Measurements from ENCODE around the gene SVOPL.

Gene SVOPL

DNA sequence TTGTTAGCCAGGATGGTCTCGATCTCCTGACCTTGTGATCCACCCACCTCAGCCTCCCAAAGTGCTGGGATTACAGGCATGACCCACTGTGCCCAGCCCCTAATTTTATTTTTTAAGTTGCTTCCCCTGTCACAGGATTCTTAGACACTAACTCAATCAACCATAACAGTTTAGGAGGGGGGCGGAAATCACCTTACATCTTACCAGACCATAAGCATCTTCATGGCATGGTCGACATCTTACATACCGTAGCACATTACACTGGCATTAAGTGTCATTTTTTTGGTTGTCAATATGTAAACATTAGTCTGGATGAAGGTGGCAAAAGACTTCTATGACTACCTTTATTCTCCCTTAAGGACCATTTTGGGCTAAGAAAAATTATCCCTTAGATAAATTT, 145.5 kb downstream of the SVOPL start:
- no peak for DNase-seq

DNA sequence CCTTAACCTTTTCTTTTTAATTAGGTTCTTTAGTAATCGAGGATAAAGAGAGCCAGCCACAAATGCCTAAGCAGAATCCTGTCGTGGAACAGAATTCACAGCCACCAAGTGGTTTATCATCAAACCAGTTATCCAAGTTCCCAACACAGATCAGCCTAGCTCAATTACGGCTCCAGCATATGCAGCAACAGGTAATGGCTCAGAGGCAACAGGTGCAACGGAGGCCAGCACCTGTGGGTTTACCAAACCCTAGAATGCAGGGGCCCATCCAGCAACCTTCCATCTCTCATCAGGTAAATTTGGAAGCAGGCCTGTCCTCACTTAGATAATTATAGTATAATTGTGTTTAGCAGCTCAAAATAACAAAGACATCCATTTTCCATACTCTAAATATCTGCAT, 146.5 kb downstream of the SVOPL start:
- DNase-seq = no peak

DNA sequence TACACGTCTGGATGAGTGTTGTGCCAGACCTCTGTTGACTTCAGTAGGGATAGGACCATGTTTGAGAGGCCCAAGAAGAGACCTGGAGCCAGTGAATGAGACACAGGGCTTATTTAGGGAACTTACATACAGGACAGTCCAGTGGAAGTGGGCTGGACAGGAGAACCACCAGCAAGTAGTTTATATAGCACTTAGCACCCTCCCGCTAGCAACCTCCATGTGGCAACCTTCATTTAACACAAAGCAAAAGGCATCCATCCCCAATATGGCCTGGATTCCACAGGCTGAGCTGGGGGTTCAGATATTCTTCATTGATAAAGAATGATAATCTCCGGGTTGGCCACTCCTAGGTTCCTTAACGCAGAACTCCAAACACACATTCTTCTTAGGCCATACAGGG, 147.4 kb downstream of the SVOPL start:
- DNase-seq = no peak

DNA sequence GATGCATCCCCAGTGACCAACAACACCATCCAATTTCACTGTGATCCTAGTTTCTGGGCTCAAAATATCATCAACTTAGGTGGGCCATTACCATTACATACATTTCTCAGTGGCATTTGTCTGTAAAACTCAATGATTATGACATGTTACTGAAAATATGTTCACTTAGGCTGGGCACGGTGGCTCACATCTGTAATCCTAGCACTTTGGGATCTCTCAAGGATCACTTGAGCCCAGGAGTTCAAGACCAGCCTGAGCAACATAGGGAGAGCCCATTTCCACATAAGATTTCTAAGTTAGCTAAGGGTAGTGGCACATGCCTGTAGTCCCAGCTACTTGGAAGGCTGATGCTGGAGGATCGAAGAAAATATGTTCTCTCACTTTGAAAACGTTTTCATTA, 150.1 kb downstream of the SVOPL start:
- DNase-seq = no peak

DNA sequence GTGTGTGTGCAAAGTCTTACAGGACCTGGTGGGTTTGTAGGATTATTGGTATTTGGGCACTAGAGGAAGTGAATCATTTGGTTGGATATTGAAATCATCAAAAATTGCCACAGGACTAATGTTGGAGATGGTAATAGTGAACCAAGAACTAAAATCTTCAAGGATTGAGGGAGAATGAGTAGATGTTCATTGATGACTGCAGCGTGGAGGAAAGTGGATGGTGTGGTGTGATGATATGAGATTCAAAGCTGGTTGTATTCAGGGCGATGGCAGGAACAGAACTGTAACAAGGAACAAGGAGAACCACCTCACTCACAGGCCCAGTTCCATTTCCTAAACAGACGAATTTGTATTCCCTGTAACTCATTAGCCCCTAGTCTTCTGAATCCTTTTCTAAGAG, 150.8 kb downstream of the SVOPL start:
- DNase-seq = no peak

DNA sequence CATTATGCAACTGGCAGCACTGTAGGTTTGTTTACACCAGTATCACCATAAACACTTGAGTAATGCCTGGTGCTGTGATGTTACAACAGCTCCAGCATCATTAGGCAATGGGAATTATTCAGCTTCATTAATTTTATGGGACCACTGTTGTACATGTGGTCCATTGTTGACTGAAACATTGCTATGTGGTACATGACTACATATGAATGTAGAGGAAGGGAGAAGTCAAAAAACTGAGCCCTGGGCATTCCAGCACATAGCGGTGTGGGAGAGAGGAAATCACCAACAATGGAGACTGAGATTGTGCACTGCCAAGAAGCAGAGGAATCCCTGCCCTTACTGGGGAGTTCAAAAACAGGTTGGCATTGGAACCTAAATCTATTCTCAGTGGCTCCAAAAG, 152.1 kb downstream of the SVOPL start:
- no peak for DNase-seq

DNA sequence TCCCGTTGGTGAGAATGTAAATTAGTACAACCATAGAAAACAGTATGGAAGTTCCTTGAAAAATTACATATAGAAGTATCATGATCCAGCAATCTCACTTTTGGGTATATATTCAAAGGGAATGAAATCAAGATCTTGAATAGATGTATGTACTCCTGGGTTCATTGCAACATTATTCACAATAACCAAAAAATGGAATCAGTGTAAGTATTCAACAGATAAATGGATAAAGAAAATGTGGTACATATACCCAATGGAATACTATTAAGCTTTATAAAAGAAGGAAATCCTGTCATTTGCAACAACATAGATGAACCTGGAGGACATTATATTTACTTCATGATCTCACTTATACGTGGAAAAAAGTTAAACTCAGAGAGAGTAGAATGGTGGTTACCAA, 154.3 kb downstream of the SVOPL start:
- no peak for DNase-seq

DNA sequence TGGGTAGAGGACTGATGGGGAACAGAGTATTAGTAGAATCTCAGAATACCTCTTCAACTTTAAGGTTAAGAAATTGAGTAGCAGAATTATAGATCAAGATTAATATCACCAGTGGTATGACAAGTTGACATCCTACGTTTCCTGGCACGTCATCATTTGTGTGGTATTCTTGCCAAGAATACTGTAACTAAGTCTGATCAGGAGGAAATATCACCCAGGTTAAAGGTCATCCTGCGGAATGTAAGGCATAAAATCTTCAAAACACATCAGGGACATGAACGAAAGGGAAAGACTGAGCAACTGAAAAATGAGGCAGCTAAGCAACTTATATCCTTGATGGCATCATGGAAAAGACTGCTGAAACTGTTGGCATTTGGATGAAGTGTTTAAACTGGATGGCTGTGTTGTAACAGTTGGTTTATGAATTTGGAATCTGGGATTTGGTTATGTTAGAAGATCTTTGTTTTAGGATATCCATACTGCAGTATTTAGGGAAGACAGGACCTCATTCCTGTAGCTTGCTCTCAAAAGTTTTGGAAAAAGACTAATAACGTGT, 155.0 kb downstream of the SVOPL start:
- no peak for DNase-seq

DNA sequence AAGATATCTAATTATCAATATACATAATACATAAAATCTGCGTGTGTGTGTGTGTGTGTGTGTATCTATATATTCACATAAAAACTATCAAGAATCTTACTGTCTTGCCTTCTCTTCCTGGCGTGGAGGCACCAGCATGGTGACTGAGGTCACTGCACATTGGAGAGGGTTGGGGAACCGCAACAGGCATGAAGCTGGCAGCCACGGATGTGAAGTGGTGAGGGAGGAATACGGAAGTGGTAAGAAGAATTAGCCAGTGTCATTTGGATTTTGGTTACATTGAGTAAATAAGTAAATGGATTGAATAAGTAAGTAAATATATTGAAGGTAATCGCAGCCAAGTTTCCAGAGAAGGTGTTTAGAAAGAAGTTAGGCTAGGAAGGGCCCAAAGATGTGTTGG, 156.0 kb downstream of the SVOPL start:
- DNase-seq = no peak

All from eye (tissue), 1 donor.